Cerebellar cortex (tissue), 1 donor: ENCODE data around the gene OR6X1.

Experiments
- DNase-seq: peaks from one replicate; pipeline ENCODE4 v3.0.0-alpha.2; 2015; ENCODE audit warnings: low spot score

Gene OR6X1, protein sequence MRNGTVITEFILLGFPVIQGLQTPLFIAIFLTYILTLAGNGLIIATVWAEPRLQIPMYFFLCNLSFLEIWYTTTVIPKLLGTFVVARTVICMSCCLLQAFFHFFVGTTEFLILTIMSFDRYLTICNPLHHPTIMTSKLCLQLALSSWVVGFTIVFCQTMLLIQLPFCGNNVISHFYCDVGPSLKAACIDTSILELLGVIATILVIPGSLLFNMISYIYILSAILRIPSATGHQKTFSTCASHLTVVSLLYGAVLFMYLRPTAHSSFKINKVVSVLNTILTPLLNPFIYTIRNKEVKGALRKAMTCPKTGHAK

DNA sequence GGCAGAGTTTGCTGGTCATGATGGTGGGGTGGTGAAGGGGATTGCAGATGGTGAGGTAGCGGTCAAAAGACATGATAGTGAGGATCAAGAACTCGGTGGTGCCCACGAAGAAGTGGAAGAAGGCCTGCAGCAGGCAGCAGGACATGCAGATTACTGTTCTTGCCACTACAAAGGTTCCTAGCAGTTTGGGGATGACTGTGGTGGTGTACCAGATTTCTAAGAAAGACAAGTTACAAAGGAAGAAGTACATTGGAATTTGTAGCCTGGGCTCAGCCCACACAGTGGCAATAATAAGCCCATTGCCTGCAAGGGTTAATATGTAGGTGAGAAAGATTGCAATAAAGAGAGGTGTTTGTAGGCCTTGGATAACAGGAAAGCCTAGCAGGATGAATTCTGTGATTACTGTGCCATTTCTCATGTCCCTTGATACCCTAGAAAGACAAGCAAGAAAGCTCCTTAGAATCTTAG is at the start of gene OR6X1:
Gene OR6X1 (minus strand): TSS at position 418 of the 468 bp plus-strand sequence. CDS start 0 bp downstream, at position 418.
- DNase-seq = no peak

DNA sequence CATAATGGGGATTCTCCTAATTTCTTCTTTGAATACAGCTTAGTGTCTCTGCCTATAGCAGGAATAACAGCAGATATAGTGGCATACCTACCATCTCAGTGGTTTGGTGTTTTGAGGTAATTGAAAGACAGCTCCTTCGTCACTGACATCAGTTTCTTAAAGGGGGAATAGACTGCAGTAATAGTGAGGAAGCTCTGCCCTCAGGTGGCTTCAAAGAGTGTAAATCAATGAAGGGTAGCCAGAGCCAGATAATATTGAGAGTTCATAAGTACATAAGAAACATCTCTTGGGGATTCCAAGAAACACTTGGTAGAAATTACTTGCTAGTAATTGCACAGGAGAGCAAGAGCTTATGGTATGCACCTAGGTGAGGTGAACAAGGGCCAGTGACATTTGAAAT is 47.4 kb upstream of the OR6X1 start:
- no peak for DNase-seq

DNA sequence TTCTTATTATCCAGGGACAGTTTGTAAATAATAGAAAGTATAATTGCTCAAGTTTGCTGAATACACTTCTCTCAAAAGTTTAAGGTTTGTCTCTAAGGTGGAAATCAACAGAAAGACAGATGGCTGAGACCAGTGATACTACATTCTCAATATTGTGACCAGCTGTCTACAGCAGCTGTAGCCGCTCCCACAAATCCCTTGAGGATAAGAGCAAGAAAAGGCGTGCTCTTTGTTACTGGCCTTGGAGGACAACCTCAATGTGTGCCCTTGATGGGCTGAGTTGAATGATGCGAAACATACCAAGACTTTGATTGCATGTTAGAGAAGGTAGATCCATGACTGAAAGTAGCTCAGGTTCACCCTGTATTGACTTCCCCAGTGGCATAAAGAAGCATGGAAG is 45.7 kb upstream of the OR6X1 start:
- DNase-seq = no peak

DNA sequence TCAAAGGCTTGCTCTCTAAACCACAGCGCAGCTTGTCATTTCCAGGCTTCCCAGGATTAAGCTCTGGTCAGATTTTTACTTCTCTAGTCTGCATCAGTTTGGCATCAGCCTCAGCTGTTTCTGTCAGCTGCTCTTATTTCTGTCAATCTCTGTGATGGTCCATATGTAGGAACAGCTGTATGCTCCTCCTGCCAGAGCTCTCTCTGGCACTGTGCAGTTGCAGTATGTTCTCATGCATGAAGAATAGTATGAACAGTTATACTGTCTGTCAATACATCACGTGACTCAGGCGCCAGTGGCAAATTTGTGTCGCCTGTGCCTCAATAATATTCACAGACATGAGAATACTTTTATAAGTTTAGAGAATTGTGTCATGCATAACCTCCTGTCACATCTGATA is 45.1 kb upstream of the OR6X1 start:
- DNase-seq = no peak

DNA sequence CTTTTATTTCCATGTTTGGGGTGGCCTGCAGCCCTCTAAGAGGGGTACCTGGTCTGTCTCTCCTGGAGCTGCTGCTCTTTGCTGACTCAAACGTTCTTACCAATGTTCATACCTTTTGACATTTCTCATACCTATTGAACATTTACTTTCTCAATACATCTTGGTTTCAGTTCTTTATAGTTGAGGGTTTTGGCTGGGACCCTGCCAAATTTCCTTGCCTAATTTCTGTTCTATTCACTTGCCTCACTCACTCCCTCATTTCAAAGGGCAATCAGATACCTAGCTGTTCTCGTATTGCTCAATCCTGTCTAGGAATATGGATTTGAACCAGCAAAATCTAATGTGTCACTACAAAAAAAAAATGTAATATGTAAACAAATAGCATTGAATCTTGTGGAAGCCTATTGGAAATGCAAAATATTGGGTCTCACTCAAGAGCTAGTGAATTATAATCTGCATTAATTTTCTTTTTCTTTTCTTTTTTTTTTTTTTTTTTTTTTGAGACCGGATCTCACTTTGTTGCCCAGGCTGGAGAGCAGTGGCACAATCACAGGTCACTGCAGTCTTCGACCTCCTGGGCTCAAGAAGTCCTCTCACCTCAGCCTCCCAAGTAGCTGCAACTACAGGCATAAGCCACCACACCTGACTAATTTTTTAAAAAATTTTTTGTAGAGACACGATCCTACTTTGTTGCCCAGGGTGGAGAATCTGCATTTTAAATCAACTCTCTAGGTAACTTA is 44.4 kb upstream of the OR6X1 start:
- no peak for DNase-seq

DNA sequence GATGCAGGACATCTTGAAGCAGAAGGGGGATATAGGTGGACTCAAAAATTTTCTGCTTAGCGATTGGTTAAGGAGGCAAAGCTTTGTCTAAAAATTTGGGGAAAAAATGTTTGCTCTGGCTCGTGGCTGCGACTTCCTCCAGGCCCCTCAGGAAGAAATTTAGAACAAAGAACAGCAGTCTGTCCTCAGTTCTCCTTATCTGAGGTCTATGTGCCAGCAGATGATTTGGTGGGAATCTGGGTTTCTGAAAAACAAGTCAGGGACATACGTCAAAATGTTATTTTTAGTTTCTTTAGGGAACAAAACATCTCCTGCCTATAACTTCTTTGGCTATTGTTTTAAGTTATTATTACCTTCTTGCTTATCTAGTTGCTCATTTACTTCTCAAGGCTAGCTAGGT is 43.8 kb upstream of the OR6X1 start:
- DNase-seq = no peak

DNA sequence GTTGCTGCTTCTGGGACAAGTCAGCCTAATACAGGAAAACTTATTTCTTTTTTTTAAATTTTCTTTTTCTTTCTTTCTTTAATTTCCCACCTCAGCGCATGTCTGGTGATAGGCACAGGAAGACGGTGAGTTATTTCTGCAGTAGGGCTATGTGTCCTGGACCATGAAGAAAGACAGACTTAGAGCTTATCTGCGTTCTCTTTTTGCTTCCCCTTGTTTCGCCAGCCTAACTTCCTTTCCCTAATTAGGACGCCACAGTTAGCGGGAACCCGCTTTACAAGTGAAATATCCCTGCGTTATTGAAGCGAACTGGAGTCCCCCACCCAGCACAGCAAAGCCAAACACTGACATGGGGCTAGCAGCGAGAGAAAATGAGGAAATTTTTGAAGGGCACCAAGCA is 43.2 kb upstream of the OR6X1 start:
- no peak for DNase-seq

DNA sequence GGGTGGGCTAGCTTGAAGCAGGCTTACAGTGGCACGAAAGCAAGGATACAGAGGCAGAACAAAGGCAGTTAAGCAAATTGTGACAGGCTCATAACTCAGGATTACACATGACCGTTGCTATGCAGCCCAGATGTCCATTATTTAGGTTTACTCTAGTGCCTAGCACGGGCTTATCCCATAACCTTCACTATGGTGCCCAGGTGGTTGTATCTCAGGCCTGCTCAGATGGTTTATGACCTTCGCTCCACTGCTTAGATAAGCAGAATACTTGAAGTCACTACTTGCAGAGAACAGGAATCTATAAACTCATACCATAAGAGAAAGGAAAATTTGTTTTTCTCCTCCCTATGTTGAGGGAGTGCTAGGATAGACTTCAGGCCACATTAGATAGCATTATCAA is 42.8 kb upstream of the OR6X1 start:
- DNase-seq = no peak

DNA sequence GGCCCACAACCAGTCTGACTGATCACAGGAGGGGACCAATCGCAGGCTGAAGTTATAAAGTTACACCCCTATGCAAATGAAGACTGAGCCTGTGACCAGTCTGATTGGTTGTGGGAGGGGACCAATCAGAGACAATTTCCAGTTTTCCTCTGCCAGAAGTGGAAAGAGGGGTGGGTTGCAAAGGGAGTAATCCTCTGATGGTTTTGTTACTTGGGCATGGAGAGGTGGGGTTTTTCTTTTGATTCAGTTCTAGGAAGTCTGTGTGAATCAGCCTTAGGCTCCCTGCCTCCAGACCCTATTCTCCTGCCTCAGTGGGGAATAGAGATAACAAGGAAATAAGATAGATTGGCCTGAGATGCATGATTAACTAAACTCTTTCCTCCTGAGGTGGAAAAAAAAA is 41.9 kb upstream of the OR6X1 start:
- DNase-seq = no peak

DNA sequence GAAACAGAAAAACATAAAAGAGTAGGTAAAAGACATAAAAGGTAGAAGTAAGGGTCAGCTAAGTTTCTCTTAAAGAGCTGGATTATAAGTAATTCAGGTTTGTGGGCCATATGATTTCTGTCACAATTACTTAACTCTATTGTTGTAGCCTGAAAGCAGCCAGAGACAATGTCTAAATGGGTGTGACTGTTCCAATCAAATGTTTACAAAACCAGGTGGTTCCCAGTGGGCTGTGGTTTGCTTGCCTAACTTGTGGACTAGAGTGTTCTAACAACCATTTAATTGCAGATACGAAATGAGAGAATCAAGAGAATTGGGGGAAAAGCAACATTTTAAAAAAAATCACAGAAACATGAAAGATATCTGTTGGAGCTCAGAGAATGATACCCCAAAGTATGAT is 29.2 kb upstream of the OR6X1 start:
- DNase-seq = no peak

DNA sequence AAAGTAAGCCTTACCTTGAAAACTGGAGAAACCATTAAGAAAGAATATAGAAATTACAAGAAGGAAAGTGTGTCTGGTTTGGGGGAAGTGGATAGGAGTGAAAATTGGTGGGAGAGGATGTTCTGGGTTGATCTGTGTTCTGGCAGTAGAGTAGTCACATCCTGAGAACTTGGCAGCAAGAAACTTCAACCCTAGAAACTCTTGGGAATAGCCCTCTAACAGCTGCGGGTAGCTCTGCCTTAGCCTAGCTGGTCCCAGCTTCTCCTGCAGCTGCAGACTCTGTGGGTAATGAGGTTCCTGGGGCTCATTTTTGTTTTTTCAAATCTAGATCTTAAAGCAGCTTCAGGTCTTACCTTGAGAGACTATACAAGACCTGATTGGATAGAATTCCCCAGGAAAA is 24.2 kb upstream of the OR6X1 start:
- DNase-seq = no peak

DNA sequence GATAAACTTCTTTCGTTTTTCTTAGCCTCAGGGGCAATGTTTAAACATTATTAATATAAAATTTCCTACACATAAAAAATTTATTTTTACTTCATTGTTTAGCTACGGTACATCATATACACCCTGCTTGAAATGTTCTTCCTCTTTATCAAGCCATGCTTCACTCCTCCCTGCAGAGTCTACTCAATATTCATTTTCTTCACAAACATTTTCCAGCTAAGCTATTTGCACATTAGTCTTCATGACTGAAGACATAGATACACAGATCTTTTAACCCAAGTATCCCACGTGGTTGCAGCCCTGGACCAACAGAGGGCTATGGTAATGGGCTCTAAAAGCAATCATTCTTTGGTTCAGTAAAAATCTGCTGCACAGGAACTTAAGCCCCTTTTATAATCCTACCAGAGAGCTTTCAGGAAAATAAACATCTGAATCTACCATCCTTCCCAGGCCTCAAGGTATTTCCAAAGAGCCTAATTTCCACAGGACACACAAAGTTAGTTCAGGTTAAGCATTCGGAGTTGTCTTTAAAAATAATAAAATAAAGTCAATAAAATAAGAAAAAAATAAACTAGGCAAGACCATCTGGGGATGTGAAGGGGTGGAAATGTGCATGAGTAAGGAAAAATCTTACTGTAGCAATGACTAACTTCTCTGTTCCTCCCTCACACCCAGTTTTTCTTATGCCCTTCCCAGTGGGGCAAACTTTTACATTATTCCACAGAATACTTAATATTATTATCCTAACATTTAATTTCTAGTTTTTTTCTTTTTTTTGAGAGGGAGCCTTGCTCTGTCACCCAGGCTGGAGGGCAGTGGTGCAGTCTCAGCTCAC is 21.6 kb upstream of the OR6X1 start:
- no peak for DNase-seq

DNA sequence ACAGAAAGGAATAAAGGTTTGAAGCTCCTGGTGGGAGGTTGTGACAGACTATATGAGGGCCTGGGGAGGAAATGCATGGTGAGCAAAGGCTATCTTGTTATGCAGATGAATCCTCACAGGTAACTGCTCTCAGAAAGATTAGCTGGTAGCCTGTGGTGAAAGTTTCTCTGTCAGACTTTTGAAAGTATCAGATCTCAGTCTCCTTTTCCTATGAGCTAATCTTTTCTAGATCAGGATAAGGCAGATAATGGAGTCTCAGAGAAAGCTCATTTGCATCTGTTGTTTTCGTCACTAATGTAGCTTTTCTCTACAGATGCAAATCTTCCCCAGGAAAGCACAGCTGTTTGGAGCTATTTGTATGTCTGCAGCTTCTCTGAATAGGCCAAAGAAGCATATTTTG is 21.0 kb upstream of the OR6X1 start:
- no peak for DNase-seq

DNA sequence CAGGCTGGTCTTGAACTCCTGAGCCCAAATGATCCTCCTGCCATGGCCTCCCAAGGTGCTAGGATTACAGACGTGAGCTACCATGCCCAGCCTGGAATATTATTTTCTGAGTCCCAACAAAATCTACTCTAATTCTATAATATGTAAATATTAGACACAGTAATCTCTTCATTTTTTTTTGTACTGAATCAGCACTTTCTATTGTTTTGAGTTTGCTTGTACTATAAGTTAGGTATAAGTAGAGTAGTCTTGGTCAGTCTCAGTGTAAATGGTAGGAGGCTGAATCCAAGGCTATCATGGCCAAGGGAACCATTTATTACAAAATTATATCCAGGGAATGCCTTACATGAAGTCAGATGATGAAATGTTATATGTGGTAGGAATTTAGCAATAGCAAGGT is 19.6 kb upstream of the OR6X1 start:
- no peak for DNase-seq

DNA sequence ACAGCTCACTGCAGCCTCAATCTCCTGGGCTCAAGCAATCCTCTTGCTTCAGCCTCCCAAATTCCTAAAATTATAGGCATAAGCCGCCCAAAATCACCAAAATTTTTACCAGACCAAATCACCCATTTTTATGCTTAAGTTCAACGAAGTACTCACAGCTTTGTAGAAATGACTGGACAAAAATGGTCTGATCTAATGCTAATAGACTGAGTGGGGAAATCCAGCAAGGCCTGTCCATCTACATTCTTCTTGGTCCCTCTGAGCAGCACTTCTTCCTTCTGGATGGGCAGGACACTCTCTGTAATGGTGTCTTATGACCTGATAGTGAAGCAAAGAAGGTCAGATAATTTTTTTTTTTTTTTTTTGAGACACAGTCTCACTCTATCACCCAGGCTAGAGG is 18.7 kb upstream of the OR6X1 start:
- DNase-seq = no peak

DNA sequence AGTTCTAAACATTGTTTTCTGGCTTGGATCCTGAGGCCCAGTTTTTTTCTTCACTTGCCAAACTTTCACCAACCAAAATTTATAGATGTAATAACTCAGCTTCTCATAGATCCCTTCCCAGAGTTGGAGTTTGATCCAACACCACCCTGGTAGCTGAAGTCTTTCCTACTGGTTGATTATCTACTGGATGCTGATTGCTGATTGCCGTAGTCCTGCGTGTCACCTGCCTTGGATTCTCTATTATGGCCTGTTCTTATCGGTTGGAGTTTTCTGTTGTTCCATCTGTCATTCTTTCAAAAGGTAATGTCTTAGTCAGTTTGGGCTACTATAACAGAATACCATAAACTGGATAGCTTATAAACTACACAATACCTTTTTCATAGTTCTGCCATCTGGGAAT is 17.3 kb upstream of the OR6X1 start:
- no peak for DNase-seq

DNA sequence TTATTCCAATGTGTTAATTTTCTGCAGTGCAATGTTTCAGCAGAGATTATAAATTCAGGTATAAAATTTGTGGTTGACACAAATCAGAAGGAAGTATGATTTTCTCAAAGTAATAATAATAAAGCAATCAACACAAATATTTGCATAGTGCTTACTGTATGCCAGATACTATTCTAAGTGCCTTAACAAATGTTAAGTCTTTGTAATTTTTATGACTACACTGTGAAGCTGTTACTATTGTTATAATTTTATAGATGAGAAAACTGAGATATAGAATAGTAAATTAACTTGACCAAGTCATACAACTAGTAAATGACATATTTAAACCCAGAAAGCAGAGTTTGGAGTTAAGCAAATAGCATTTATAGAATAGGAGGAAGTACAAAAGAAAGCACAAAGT is 16.4 kb upstream of the OR6X1 start:
- DNase-seq = no peak

DNA sequence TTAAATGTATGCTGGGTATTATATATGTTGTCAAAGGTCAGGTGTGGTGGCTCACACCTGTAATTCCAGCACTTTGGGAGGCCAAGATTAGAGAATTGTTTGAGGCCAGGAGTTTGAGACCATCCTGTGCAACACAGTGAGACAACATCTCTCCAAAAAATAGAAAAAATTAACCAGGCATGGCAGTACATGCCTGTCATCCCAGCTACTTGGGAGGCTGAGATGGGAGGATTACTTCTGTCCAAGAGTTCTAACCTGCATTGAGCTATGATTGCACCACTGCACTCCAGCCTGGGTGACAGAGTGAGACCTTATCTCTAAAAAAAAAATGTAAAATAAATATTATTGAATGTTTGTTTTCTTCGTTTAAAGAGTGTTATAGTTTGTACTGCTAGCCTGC is 11.3 kb upstream of the OR6X1 start:
- no peak for DNase-seq

DNA sequence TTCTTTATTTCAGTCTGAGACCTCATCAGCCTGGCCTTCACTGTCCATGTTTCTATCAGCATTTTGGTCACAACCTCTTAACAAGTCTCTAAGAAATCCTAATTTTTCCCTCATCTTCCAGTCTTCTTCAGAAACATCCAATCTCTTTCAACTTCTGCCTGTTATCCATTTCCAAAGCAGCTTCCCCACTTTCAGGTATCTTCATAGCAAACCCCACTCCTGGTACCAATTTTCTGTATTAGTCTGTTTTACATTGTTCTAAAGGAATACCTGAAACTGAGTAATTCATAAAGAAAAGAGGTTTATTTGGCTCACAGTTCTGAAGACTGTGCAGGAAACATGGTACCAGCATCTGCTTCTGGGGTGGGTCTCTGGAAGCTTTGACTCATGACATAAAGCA is 8.1 kb upstream of the OR6X1 start:
- DNase-seq = no peak

DNA sequence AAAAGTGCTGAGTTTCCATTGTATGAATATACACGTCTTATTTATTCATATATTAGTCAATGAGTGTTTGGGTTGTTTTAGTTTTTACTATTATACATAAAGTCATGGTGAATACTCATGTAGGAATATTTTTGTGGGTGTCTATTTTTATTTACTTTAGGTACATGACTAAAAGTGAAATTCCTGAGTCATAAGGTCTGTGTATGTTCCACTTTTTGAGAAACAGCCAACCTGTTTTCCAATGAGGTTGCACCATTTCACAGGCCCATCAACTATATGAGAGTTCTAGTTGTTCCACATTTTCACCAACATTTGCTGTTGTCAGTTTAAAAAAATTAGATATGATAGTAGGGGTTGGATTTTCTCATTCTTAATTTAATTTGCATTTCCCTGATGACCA is 6.6 kb upstream of the OR6X1 start:
- no peak for DNase-seq

DNA sequence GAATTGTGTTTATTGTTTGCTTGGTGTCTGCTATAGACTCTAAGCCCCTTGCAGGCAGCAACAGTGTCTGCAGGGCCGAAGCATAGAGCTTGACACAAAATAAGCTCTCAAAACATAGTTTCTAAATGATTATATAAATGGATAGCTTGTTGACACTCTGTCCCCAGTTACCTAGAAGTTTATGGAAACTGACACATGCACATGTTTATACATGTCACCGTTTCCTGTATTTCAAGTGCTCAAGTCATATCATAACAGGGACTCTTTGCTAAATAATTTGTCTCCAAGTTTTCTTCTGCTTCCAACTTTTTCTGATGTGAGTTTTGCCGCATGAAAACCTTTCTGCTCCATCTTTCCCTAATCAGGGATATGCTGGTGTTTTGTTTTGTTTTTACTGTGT is 3.7 kb upstream of the OR6X1 start:
- no peak for DNase-seq

DNA sequence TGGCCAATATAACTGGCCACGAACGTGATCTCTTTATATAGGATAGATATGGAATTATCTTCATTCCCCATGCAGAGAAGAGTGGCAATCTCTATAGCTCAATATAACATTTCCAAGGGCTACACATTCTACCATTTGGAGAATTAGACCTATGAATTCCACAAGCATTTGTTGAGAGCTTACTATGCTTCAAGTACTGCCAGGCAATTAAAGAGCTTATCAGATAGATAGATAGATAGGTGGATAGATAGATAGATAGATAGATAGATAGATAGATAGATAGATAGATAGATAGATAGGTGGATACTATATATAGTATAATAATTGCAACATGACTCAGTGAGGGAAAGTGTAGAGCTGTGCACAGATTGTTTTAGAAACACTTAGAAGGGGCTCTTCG is 1.5 kb upstream of the OR6X1 start:
- DNase-seq = no peak

DNA sequence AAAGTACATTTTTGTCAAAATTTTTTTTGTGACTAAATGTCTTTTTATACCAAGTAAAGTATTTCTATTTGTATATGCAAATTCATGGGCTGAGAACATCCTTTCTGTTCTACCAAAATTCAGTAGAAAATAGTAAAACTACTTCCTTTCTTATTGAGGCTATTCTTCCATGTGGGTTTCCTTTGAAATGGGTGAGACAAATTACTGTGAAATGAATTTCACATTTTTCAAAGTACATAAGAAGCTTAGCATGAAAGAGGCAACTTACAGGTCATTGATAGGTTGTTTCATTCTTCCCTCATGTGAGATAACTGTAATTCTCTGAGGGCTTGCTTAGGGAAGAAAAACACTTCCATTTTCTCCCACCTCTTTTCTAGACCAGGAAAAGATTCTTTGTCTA is 1.0 kb upstream of the OR6X1 start:
- no peak for DNase-seq
